Activated CD8-positive, alpha-beta memory T cell treated with anti-CD3 and anti-CD28 coated beads, Interleukin-2, amount 50 U/mL, for 24 hours (primary cell): ENCODE measurements around the gene CDH15.
"Not testable (repeated sequence)": the region's sequence is repeated elsewhere in the genome, so short reads cannot be mapped to it uniquely, and the experiment has no call there.

Experiments
- DNase-seq: peaks from one replicate; pipeline ENCODE4 v3.0.0-alpha.2; 2020; ENCODE audit errors: extremely low read depth

CDH15 gene

DNA sequence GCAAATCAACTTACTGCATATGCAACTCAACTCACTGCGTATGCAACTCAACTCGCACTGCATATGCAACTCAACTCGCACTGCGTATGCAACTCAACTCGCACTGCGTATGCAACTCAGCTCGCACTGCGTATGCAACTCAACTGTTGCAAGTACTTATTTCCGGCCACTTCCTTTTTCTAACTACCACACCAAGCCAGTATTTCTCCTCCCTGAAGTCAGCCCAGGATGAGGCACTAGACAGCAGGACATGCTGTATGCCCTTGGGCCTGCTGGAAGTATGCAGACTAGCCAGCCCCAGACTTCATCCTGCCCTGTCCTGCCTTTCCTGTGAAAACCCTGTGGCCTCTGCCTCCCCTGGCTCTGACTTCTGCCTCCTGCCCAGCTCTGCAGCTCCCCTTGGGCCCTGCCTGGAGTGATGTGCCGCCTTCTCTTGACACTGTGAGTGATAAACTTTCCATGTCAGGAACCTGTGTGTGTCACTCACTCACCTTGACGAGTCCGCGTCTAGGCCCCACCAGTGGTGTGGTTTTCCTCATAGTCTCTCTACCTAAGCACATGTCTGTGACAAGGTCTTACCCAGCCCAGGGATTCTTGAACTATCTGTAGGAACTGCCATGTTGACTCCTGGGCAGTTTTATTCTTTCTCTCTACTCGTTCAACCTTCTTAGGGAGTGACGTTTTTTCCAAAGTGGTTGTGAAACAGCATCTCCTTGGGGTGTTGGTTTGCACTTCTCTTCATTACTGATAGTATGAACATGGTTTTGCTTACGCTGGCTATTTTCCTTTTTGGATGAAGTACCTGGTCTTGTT lies 62.3 kb downstream of the CDH15 start:
- DNase-seq: no peak

DNA sequence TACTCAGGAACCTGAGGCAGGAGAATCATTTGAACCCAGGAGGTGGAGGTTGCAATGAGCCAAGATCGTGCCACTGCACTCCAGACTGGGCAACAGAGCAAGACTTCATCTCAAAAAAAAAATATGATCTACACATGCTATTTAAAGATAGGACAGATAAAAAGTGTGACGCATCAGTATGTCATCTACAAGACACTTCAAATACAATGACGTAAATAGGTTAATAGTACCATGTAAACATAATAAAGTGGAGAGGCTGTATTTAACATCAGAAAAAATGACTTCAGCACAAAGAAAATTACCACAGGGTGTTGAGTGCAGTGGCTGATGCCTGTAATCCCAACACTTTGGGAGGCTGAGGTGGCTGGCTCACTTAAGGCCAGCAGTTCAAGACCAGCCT lies 66.2 kb downstream of the CDH15 start:
- no peak for DNase-seq

DNA sequence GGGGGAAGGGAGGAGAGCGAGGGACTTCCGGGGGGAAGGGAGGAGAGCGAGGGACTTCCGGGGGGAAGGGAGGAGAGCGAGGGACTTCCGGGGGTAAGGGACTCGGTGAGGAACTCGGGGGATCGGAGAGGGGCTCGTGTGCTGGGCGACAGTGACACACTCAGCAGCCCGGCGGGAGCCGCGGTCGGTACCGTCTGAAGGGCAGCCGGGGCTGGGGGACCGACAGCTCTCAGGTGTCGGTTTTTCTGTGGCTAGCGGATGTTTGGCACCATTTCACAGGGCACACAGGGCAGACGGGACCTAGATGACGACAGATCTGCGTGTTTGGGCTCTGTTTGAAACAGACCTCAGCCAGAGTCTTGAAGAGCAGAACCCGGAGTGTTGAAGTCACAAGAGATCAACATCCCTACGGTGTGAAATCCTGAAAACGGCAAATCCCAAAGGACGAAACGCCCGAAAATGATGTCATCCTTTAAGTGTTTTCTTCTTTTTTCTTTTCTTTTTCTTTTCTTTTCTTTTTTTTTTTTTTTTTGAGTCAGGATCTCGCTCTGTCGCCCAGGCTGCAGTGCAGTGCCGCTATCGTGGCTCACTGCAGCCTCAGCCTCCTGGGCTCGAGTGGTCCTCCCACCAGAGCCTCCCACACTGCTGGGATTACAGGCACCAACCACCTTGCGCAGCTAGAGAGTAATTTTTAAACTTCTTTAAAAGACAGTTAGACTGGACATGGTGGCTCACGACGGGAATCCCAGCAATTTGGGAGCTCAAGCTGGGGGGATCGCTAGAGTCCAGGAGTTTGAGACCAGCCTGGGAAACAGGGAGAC lies 69.8 kb downstream of the CDH15 start:
- peak; percentile 40 for DNase-seq

DNA sequence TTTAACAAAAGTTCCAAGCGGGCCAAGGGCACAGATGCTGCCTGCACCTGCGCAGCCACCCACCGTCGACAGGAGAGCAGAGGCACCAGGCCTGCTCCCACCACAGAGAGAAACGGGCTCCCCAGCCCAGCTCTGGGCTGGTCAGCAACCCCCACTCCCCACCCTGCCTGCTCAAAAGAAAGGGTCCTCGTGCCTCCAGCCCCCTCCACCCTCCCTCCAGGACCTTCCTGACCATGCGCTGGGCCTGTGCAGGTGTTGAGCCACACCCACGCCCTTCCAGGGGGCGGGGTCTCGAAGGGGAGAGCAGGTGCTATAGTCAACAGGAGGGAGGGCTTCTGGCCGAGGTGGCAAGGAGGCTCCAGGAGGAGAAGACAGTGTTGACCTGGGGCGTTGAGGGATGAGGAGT lies 71.2 kb downstream of the CDH15 start:
- DNase-seq: no peak

DNA sequence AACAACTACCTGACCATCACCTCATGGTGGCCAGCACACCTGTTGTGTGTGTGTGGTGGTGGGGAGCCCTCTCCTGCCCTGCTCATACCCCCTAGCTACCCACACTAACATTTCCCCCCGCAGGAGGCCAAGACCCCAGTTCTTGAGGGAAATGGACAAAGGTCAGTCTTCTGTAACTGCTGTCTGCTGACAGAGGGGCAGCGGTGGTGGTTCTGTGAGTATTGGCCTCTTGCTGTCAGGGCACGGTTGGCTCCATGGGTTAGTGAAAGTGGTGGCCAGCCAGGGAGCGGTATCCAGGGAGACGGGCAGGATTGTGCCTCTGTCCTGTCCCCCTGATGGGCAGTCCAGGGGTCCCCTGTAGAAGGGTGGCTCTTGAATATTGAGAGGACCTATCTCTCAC lies 72.1 kb downstream of the CDH15 start:
- no peak for DNase-seq

DNA sequence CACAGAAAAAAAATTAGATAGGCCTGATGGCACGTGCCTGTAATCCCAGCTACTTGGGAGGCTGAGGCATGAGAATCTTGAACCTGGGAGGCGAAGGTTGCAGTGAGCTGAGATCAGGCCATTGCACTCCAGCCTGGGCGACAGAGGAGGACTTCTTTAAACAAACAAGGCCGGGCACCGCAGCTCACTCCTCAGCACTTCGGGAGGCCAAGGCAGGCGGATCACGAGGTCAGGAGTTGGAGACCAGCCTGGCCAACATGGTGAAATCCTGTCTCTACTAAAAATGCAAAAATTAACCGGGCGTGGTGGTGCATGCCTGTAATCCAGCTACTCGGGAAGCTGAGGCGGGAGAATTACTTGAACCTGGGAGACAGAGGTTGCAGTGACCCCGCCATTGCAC lies 72.7 kb downstream of the CDH15 start:
- DNase-seq: not testable (repeated sequence)

DNA sequence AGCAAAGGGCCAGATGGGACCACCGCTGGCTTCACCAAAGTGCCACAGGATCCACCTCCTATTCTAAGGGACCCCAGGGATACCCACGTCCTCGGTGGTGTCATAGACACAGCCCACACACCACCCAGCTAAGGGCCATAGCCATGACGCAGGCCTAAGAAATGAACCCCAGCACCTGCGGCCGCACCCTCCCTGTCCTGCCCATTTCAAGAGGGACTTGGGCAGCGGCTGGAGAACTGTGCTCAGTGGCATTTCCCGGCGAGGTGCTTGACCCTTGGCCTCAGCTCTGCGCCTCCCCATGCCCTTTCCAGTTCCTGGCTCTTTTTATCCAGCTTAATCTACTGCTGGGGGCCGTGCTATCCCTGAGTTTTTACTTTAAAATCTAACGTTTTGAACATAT lies 73.2 kb downstream of the CDH15 start:
- no peak for DNase-seq
